B cell (primary cell): Measurements from ENCODE around the gene MTMR10. TPM values are rescaled to one million over a fixed set of nuclear protein-coding genes. Genes with fewer than 3 reads are reported as not detected.

Experiments used
- ATAC-seq: fragments of 200-7000 bp; cut with Tn5 transposase; one replicate; pipeline ENCODE4 v1.10.0; 2021; ENCODE audit warnings: low read depth, mild to moderate bottlenecking, moderate number of reproducible peaks, moderate library complexity
- CTCF ChIA-PET: fragments of 350-600 bp; sonication (Branson Sonifier 250); formaldehyde crosslinking; loops from one replicate; lab custom pipeline; 2021; ENCODE audit warnings: antibody characterized with exemption, inconsistent platforms; lab: Charles Lee
- POLR2A ChIA-PET: fragments of 350-600 bp; sonication (Branson Sonifier 250); formaldehyde crosslinking; loops from one replicate; lab custom pipeline; 2021; ENCODE audit warnings: antibody characterized with exemption; lab: Charles Lee
- DNase-seq: peaks from one replicate; pipeline ENCODE4 v3.0.0; 2013
- H2AFZ ChIP-seq: 2 replicates; pipeline ENCODE4 v1.6.1; 2012; ENCODE audit warnings: mild to moderate bottlenecking, low read depth, low read length; ENCODE audit not compliant: insufficient read depth, poor library complexity, severe bottlenecking
- H3K27ac ChIP-seq, 2 donors: 1 replicate in 1 of 2; 2 replicates in 1 of 2; pipeline ENCODE4 v1.5.1; 2012 to 2013; ENCODE audit warnings: low read length in 2 of 2, mild to moderate bottlenecking in 2 of 2, moderate library complexity in 1 of 2
- H3K27me3 ChIP-seq, 4 experiments: fragments of 200-600 bp in 1 of 4; sonication (generic) in 1 of 4; replicated peaks in 1 of 4; 1 replicate in 2 of 4; 2 replicates in 2 of 4; pipeline versions ENCODE4 v1.6.1 to v1.7.0; 2013 to 2016; ENCODE audit warnings: low read length in 3 of 4, mild to moderate bottlenecking in 2 of 4, mixed read lengths in 1 of 4, moderate library complexity in 1 of 4; ENCODE audit not compliant: insufficient read depth in 4 of 4, control insufficient read depth in 3 of 4; ENCODE audit errors: control extremely low read depth in 1 of 4
- H3K36me3 ChIP-seq, 2 experiments: replicated peaks in 1 of 2; 1 replicate in 1 of 2; 2 replicates in 1 of 2; pipeline versions ENCODE4 v1.6.1 to v1.7.1; 2013; ENCODE audit warnings: low read length in 1 of 2; ENCODE audit not compliant: insufficient read depth in 2 of 2, control insufficient read depth in 1 of 2; ENCODE audit errors: control extremely low read depth in 1 of 2, extremely low read depth in 1 of 2
- H3K4me1 ChIP-seq, 2 donors: fragments of 200-600 bp in 1 of 2; sonication (generic) in 1 of 2; 1 replicate in 1 of 2; 2 replicates in 1 of 2; pipeline versions ENCODE4 v1.5.1 to v1.6.1; 2013 to 2017; ENCODE audit warnings: low read length in 2 of 2; ENCODE audit not compliant: control insufficient read depth in 2 of 2, insufficient read depth in 2 of 2
- H3K4me2 ChIP-seq: replicated peaks from 2 replicates; pipeline ENCODE3; 2012; ENCODE audit warnings: mild to moderate bottlenecking, low read depth, low read length; ENCODE audit not compliant: poor library complexity, severe bottlenecking
- H3K4me3 ChIP-seq, 5 experiments: fragments of 200-600 bp in 1 of 5; sonication (generic) in 1 of 5; 1 replicate in 3 of 5; 2 replicates in 2 of 5; pipeline versions ENCODE4 v1.5.1 to v1.7.0; 2011 to 2016; ENCODE audit warnings: low read length in 4 of 5, mild to moderate bottlenecking in 4 of 5, low read depth in 2 of 5, control low read depth in 1 of 5, moderate library complexity in 1 of 5; ENCODE audit not compliant: insufficient read depth in 1 of 5; ENCODE audit errors: control extremely low read depth in 1 of 5, extremely low read depth in 1 of 5
- H3K79me2 ChIP-seq: fragments of 200-600 bp; sonication (generic); one replicate; pipeline ENCODE4 v1.6.0; 2016; ENCODE audit warnings: low read length; ENCODE audit not compliant: control insufficient read depth, insufficient read depth
- H3K9ac ChIP-seq: fragments of 200-600 bp; sonication (generic); 2 replicates; pipeline ENCODE4 v1.6.1; 2017; ENCODE audit warnings: mild to moderate bottlenecking, low read length, moderate library complexity
- H3K9me3 ChIP-seq, 3 donors: one replicate each; pipeline versions ENCODE4 v1.6.1 to v1.7.1; 2013; ENCODE audit warnings: low read length in 2 of 3; ENCODE audit not compliant: control insufficient read depth in 2 of 3, insufficient read depth in 1 of 3; ENCODE audit errors: control extremely low read depth in 1 of 3
- H4K20me1 ChIP-seq: 2 replicates; pipeline ENCODE4 v1.6.0; 2012; ENCODE audit warnings: mild to moderate bottlenecking, low read length; ENCODE audit not compliant: insufficient read depth, control insufficient read depth, poor library complexity, severe bottlenecking
- H3K27ac Mint-ChIP-seq: one replicate; pipeline ENCODE4 v1.8.0; 2021; ENCODE audit warnings: mixed read lengths
- H3K27me3 Mint-ChIP-seq: one replicate; pipeline ENCODE4 v1.8.0; 2021; ENCODE audit warnings: mixed read lengths
- H3K4me1 Mint-ChIP-seq: one replicate; pipeline ENCODE4 v1.8.0; 2021; ENCODE audit warnings: mixed read lengths
- H3K4me3 Mint-ChIP-seq: one replicate; pipeline ENCODE4 v1.8.0; 2021; ENCODE audit warnings: mixed read lengths
- H3K9me3 Mint-ChIP-seq: one replicate; pipeline ENCODE4 v1.8.0; 2022; ENCODE audit warnings: mixed read lengths; ENCODE audit not compliant: insufficient read depth
- CTCF ChIP-seq: fragments of 200-600 bp; IDR thresholded peaks from one replicate; pipeline ENCODE4 v1.8.0; 2022; ENCODE audit warnings: antibody characterized with exemption, mild to moderate bottlenecking
- EZH2 ChIP-seq: IDR thresholded peaks from 2 replicates; pipeline ENCODE4 v1.6.1; 2012; ENCODE audit warnings: borderline replicate concordance, low read depth, mild to moderate bottlenecking, moderate library complexity, low read length; ENCODE audit not compliant: insufficient read depth, poor library complexity, severe bottlenecking
- WGBS: methylation state at CpG from one replicate; pipeline ENCODE4 v1.1.5; 2013; ENCODE audit warnings: missing lambda C conversion rate; ENCODE audit not compliant: insufficient coverage; 5-methylcytosine and 5-hydroxymethylcytosine counted together
- intact Hi-C: fragments of 100-400 bp; cut with micrococcal nuclease; formaldehyde crosslinking; loops from one replicate; pipeline ENCODE4 v1.10.0; 2022
- polyA plus RNA-seq: library from polyadenylated mRNA; depleted of rRNA; stranded (reverse); fragments of >200 nt; gene quantifications from 2 replicates; pipeline ENCODE4 v1.2.3, GENCODE V29; 2012
- total RNA-seq, 2 donors: library from RNA; stranded (reverse); fragments of 120-200 nt in 1 of 2; gene quantifications; 1 replicate in 1 of 2; 2 replicates in 1 of 2; pipeline versions ENCODE4 v1.2.3 to v1.2.4, GENCODE V29; 2013 to 2022

MTMR10 gene
- total and polyA plus RNA-seq, 2 donors (not counting 1 experiment from before 2014, with no cell fraction given) = 27.9 to 50.2 TPM

GRCh38 chr15:30923429-30923828 is 68.0 kb downstream of the MTMR10 start:
- no peaks in the 10 kb centered on the region for H3K79me2 ChIP-seq
- no peaks in the 10 kb centered on the region for H3K27me3 ChIP-seq
- WGBS = 93% methylated on average over 7 of the region's 7 CpGs
- Mint-ChIP-seq H3K4me3 (no peak overlapping the region), H3K27me3 (no peaks in the 10 kb centered on the region), H3K27ac (no peak overlapping the region), H3K9me3 (no peaks in the 10 kb centered on the region), H3K4me1 (peaks cover 3% of the 10 kb centered on the region)
- DNase-seq (no peak), ATAC-seq (no peak)
- no peak for TF ChIP-seq EZH2
- TF ChIP-seq CTCF = no peak
- H3K9me3 ChIP-seq = no peaks in the 10 kb centered on the region
- no peaks in the 10 kb centered on the region for H3K4me1 ChIP-seq
- H3K9ac ChIP-seq = no peak overlapping the region
- H2AFZ ChIP-seq = no peak overlapping the region
- intact Hi-C loops = no loop called here
- no peak overlapping the region for H3K27ac ChIP-seq
- peaks cover 7 to 49% of the 10 kb centered on the region in 2 experiments for H3K36me3 ChIP-seq
- H3K4me2 ChIP-seq = no peak overlapping the region
- POLR2A ChIA-PET = no interaction called here
- CTCF ChIA-PET = interaction anchor here (1.3 kb wide), 1 partner anchor 205 kb away, joined by 3 read pairs; no protein-coding TSS in a partner anchor
- no peak overlapping the region for H3K4me3 ChIP-seq
- H4K20me1 ChIP-seq = no peaks in the 10 kb centered on the region

GRCh38 chr15:30922480-30923311 is 68.7 kb downstream of the MTMR10 start:
- no peaks in the 10 kb centered on the region for H3K27me3 ChIP-seq
- no peaks in the 10 kb centered on the region for H3K4me1 ChIP-seq
- TF ChIP-seq EZH2 (no peak), CTCF (no peak)
- H3K4me2 ChIP-seq = no peak overlapping the region
- Mint-ChIP-seq H3K4me1 (peaks cover 3% of the 10 kb centered on the region), H3K27me3 (no peaks in the 10 kb centered on the region), H3K9me3 (no peaks in the 10 kb centered on the region), H3K4me3 (no peak overlapping the region), H3K27ac (no peak overlapping the region)
- H3K79me2 ChIP-seq = no peaks in the 10 kb centered on the region
- WGBS = 91% methylated on average over 13 of the region's 14 CpGs
- CTCF ChIA-PET = interaction anchor here (1.3 kb wide), 1 partner anchor 206 kb away, joined by 3 read pairs; no protein-coding TSS in a partner anchor
- H3K4me3 ChIP-seq = no peak overlapping the region
- intact Hi-C loops = no loop called here
- H3K27ac ChIP-seq = no peak overlapping the region
- no peaks in the 10 kb centered on the region for H4K20me1 ChIP-seq
- DNase-seq (no peak), ATAC-seq (no peak)
- POLR2A ChIA-PET = no interaction called here
- no peak overlapping the region for H2AFZ ChIP-seq
- H3K9me3 ChIP-seq = no peaks in the 10 kb centered on the region
- peaks cover 7 to 52% of the 10 kb centered on the region in 2 experiments for H3K36me3 ChIP-seq
- H3K9ac ChIP-seq = no peak overlapping the region
